ENCODE measurements around the gene SCTR. TPM values are rescaled to one million over a fixed set of nuclear protein-coding genes. Genes with fewer than 3 reads are reported as not detected.
A peak's percentile ranks its signal among the peaks of the same experiment; 100 is the strongest.

SCTR gene
- polyA plus RNA-seq, 3 donors, result not detected

- Histone ChIP-seq H2AFZ (ENCODE audit: insufficient read depth, low read depth, low read length, poor library complexity, severe bottlenecking) (no peak overlapping the region), H3K79me2 (ENCODE audit: insufficient read depth, low read length) (no peaks in the 10 kb centered on the region), H3K4me3 (replicated peaks in 1 of 3; ENCODE audit: low read depth in 2 of 3, low read length in 3 of 3) (no peak overlapping the region), H3K9ac (ENCODE audit: insufficient read depth, low read length, poor library complexity, severe bottlenecking) (no peak overlapping the region), H4K20me1 (ENCODE audit: insufficient read depth, low read length) (no peaks in the 10 kb centered on the region), H3K27me3 (ENCODE audit: control insufficient read depth in 2 of 2, insufficient read depth in 2 of 2, low read length in 2 of 2) (no peaks in the 10 kb centered on the region), H3K4me1 (ENCODE audit: control insufficient read depth in 1 of 2, insufficient read depth in 2 of 2, low read length in 2 of 2) (no peaks in the 10 kb centered on the region), H3K27ac (ENCODE audit: low read depth in 1 of 2, low read length in 2 of 2) (no peak overlapping the region), H3K9me3 (replicated peaks in 1 of 2; ENCODE audit: control insufficient read depth in 1 of 2, insufficient read depth in 1 of 2, low read length in 2 of 2) (no peaks in the 10 kb centered on the region), H3K4me2 (replicated peaks; ENCODE audit: extremely low read depth, low read length, poor library complexity, severe bottlenecking) (no peak overlapping the region), H3K36me3 (replicated peaks in 1 of 2; ENCODE audit: control insufficient read depth in 1 of 2, insufficient read depth in 2 of 2, low read length in 2 of 2) (no peaks in the 10 kb centered on the region)
- no peaks in the 10 kb centered on the region for H3K4me1 Mint-ChIP-seq
- peaks cover 5 to 11% (median 6%) of the 10 kb centered on the region in 3 donors for H3K27me3 Mint-ChIP-seq (ENCODE audit: low read depth in 3 of 3)
- no peak overlapping the region for H3K4me3 Mint-ChIP-seq
- no peaks in the 10 kb centered on the region for H3K9me3 Mint-ChIP-seq
- H3K27ac Mint-ChIP-seq, result no peak overlapping the region
- intact Hi-C loops (cut with micrococcal nuclease), result no loop called here
- 71% methylated on average over 1 of the region's 1 CpG for WGBS (ENCODE audit: insufficient coverage)
- DNase-seq, result no peak
- no peak for TF ChIP-seq CTCF (IDR thresholded peaks at IDR 0.05)
- no peaks in the 10 kb centered on the region for H3K36me3 Mint-ChIP-seq
These were observed 83.8 kb downstream of the SCTR start for GRCh38 chr2:119440501-119440870.

GRCh38 chr2:119439574-119440500 lies 84.4 kb downstream of the SCTR start:
- intact Hi-C loops (cut with micrococcal nuclease), result no loop called here
- H3K9me3 Mint-ChIP-seq, result no peaks in the 10 kb centered on the region
- no peak overlapping the region for H3K27ac ChIP-seq (ENCODE audit: low read depth in 1 of 2, low read length in 2 of 2)

More at GRCh38 chr2:119439574-119440500, 84.4 kb downstream of the SCTR start:
- Mint-ChIP-seq H3K36me3 (no peaks in the 10 kb centered on the region), H3K27me3 (ENCODE audit: low read depth in 3 of 3) (peaks cover 5 to 13% (median 6%) of the 10 kb centered on the region in 3 donors), H3K4me1 (no peaks in the 10 kb centered on the region), H3K27ac (peak overlapping the region in 1 of 7 donors; percentile 8), H3K4me3 (no peak overlapping the region)
- Histone ChIP-seq H3K4me3 (replicated peaks in 1 of 3; ENCODE audit: low read depth in 2 of 3, low read length in 3 of 3) (no peak overlapping the region), H3K79me2 (ENCODE audit: insufficient read depth, low read length) (no peaks in the 10 kb centered on the region), H3K27me3 (ENCODE audit: control insufficient read depth in 2 of 2, insufficient read depth in 2 of 2, low read length in 2 of 2) (no peaks in the 10 kb centered on the region), H3K36me3 (replicated peaks in 1 of 2; ENCODE audit: control insufficient read depth in 1 of 2, insufficient read depth in 2 of 2, low read length in 2 of 2) (no peaks in the 10 kb centered on the region), H4K20me1 (ENCODE audit: insufficient read depth, low read length) (no peaks in the 10 kb centered on the region), H3K4me1 (ENCODE audit: control insufficient read depth in 1 of 2, insufficient read depth in 2 of 2, low read length in 2 of 2) (no peaks in the 10 kb centered on the region), H2AFZ (ENCODE audit: insufficient read depth, low read depth, low read length, poor library complexity, severe bottlenecking) (no peak overlapping the region), H3K9ac (ENCODE audit: insufficient read depth, low read length, poor library complexity, severe bottlenecking) (no peak overlapping the region), H3K9me3 (replicated peaks in 1 of 2; ENCODE audit: control insufficient read depth in 1 of 2, insufficient read depth in 1 of 2, low read length in 2 of 2) (no peaks in the 10 kb centered on the region), H3K4me2 (replicated peaks; ENCODE audit: extremely low read depth, low read length, poor library complexity, severe bottlenecking) (no peak overlapping the region)
- DNase-seq, result no peak
- 96% methylated on average over 12 of the region's 15 CpGs for WGBS (ENCODE audit: insufficient coverage)
- TF ChIP-seq CTCF (IDR thresholded peaks at IDR 0.05), result no peak

All from CD14-positive monocyte (primary cell).